Gastrocnemius medialis (tissue), 4 donors: ENCODE measurements around the gene MORN5. TPM values are rescaled to one million over a fixed set of nuclear protein-coding genes. Genes with fewer than 3 reads are reported as not detected.

Experiments
- ATAC-seq, 2 donors: fragments of 150-250 bp; one replicate each; pipeline ENCODE4 v1.9.1; 2016
- DNase-seq, 2 donors: peaks; one replicate each; pipeline ENCODE4 v3.0.0-alpha.2; 2019
- H3K27ac ChIP-seq, 4 donors: fragments of 200-600 bp; sonication (generic); 1 replicate in 1 of 4; 2 replicates in 3 of 4; pipeline ENCODE4 v1.5.1; 2016 to 2018; ENCODE audit warnings: mild to moderate bottlenecking in 2 of 4, moderate library complexity in 1 of 4
- H3K27me3 ChIP-seq, 3 donors: fragments of 200-600 bp; sonication (generic) in 2 of 3; 1 replicate in 1 of 3; 2 replicates in 2 of 3; pipeline versions ENCODE4 v1.5.1 to v1.6.0; 2016 to 2019; ENCODE audit warnings: mild to moderate bottlenecking in 1 of 3, moderate library complexity in 1 of 3
- H3K36me3 ChIP-seq, 2 donors: fragments of 200-600 bp; sonication (generic) in 1 of 2; one replicate each; pipeline ENCODE4 v1.5.1; 2017 to 2018
- H3K4me1 ChIP-seq, 2 donors: fragments of 200-600 bp; sonication (generic) in 1 of 2; one replicate each; pipeline ENCODE4 v1.5.1; 2016 to 2017; ENCODE audit warnings: mild to moderate bottlenecking in 2 of 2
- H3K4me3 ChIP-seq, 4 donors: fragments of 200-600 bp; sonication (generic) in 3 of 4; 1 replicate in 1 of 4; 2 replicates in 3 of 4; pipeline ENCODE4 v1.5.1; 2016 to 2019; ENCODE audit warnings: mild to moderate bottlenecking in 2 of 4
- H3K9me3 ChIP-seq, 3 donors: fragments of 200-600 bp; sonication (generic) in 2 of 3; 1 replicate in 1 of 3; 2 replicates in 2 of 3; pipeline ENCODE4 v1.5.1; 2016 to 2019
- POLR2A ChIP-seq, 2 donors: fragments of 450-650 bp; IDR thresholded peaks; one replicate each; pipeline ENCODE4 v1.6.1; 2017; ENCODE audit warnings: antibody characterized with exemption in 2 of 2, mild to moderate bottlenecking in 2 of 2, moderate library complexity in 2 of 2
- in situ Hi-C, 4 donors: fragments of 200-750 bp; cut with MboI; loops; one replicate each; pipeline versions ENCODE4 v1.15.0 to v1.8.0; 2017; ENCODE audit warnings: low sequenced_read_pairs in 4 of 4
- intact Hi-C: fragments of 100-400 bp; cut with DNase I; formaldehyde crosslinking; loops from one replicate; pipeline ENCODE4 v1.15.1; 2023; ENCODE audit warnings: low total_unique reads
- total RNA-seq, 4 donors: library from RNA; depleted of rRNA; stranded (reverse); fragments of >200 nt; gene quantifications; one replicate each; pipeline versions ENCODE4 v1.1.0 to v1.2.3, GENCODE V29; 2016
- TF ChIP-seq, protein P1 (sequence below), 5 experiments: fragments of 450-650 bp in 3 of 5; fragments of 200-600 bp in 2 of 5; sonication (generic) in 2 of 5; IDR thresholded peaks in 4 of 5; conservative IDR thresholded peaks in 1 of 5; 1 replicate in 4 of 5; 2 replicates in 1 of 5; pipeline ENCODE4 v1.5.1; 2016 to 2019; ENCODE audit warnings: antibody characterized with exemption in 5 of 5, mild to moderate bottlenecking in 3 of 5, moderate library complexity in 3 of 5

The MORN5 gene
- total RNA-seq, 4 donors from 2014 or later: not detected

DNA sequence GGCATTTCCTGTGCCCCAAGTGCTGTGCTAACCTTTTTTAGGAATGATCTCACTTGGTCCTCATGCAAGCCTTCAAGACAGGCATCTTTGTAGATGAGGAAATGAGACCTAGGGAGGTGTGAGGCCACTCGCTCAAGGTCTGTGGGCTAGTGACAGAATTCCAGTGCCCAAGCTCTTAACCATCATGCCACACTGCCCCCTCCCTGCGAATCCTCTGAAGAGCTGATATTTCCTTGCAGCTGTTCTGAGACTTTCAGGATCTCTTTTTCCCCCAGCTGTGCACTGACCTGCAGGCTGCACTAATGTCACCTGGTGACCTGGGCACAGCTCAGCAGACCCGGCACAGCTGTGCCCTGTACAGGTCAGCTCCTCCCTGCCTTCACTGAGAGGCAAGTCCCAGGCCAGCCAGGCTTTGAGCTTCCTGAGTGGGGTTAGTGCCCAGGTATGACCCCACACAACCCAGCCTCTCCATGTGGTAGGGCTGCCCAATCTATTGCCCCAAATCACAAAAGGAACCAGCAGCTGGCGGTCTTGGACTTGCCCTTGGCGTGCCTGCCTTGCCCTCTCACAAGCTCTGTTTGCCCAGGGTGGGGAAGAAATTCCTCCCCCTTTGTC, 32.7 kb downstream of the MORN5 start:
- Histone ChIP-seq H3K36me3 (no peaks in the 10 kb centered on the region), H3K4me3 (no peak overlapping the region), H3K27ac (no peak overlapping the region), H3K27me3 (peaks cover 0 to 2% (median 0%) of the 10 kb centered on the region in 3 donors), H3K9me3 (no peaks in the 10 kb centered on the region), H3K4me1 (no peaks in the 10 kb centered on the region)
- in situ Hi-C loops (no loop called here), intact Hi-C loops (no loop called here)
- TF ChIP-seq POLR2A (IDR thresholded peaks at IDR 0.05): no peak
- TF ChIP-seq, protein P1, sequence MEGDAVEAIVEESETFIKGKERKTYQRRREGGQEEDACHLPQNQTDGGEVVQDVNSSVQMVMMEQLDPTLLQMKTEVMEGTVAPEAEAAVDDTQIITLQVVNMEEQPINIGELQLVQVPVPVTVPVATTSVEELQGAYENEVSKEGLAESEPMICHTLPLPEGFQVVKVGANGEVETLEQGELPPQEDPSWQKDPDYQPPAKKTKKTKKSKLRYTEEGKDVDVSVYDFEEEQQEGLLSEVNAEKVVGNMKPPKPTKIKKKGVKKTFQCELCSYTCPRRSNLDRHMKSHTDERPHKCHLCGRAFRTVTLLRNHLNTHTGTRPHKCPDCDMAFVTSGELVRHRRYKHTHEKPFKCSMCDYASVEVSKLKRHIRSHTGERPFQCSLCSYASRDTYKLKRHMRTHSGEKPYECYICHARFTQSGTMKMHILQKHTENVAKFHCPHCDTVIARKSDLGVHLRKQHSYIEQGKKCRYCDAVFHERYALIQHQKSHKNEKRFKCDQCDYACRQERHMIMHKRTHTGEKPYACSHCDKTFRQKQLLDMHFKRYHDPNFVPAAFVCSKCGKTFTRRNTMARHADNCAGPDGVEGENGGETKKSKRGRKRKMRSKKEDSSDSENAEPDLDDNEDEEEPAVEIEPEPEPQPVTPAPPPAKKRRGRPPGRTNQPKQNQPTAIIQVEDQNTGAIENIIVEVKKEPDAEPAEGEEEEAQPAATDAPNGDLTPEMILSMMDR (IDR thresholded peaks at IDR 0.05 in 4 of 5, conservative IDR thresholded peaks at IDR 0.05 in 1 of 5): no peak
- ATAC-seq: no peak
- DNase-seq: no peak

DNA sequence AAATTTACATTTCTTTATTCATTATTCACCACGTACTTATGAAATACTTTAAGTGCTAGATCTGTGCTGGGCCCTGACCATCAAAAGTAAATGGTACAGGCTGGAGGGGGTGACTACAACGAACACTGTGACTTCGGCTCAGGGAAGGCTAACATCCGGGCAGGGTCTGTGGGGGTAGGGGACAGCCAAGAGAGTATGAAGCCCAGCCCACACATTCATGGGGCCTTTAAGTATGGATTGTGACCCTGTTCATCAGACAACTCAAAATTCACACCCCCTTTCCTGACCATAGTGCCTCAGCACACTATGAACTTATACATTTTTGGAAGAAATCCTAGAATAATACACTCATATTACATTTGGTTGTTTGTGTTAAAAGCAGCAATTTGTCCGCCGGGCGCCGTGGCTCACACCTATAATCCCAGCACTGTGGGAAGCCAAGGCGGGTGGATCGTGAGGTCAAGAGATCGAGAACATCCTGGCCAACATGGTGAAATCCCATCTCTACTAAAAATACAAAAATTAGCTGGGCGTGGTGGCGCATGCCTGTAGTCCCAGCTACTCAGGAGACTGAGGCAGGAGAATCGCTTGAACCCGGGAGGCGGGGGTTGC, 33.3 kb downstream of the MORN5 start:
- DNase-seq: no peak
- intact Hi-C loops (no loop called here), in situ Hi-C loops (no loop called here)
- TF ChIP-seq, protein P1 (IDR thresholded peaks at IDR 0.05 in 4 of 5, conservative IDR thresholded peaks at IDR 0.05 in 1 of 5): no peak
- no peak for TF ChIP-seq POLR2A (IDR thresholded peaks at IDR 0.05)
- H3K36me3 ChIP-seq: no peaks in the 10 kb centered on the region
- no peaks in the 10 kb centered on the region for H3K4me1 ChIP-seq
- H3K27me3 ChIP-seq: peaks cover 0 to 3% (median 0%) of the 10 kb centered on the region in 3 donors
- no peaks in the 10 kb centered on the region for H3K9me3 ChIP-seq
- ATAC-seq: no peak
- H3K27ac ChIP-seq: no peak overlapping the region
- H3K4me3 ChIP-seq: no peak overlapping the region

DNA sequence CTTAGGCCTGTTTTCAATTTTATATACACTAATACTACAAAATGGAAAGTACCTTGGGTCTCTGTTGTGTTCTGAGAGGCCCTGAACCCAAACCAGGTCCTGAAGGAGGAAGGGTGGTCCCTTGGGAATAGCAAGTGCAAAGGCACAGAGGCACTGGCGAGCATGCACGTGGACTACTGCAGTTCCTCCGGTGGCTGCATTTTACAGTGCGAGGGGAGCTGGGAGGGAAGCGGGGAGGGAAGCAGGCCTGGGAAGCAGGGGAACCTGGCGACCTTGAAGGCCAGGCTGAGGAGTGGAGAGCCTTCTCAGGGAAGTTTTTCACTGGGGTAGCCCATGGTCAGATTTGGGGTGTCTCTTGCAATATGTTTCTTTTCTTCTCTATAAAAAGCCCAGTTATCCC, 33.9 kb downstream of the MORN5 start:
- DNase-seq (no peak), ATAC-seq (no peak)
- in situ Hi-C loops: no loop called here
- Histone ChIP-seq H3K36me3 (no peaks in the 10 kb centered on the region), H3K4me3 (no peak overlapping the region), H3K4me1 (no peaks in the 10 kb centered on the region), H3K9me3 (no peaks in the 10 kb centered on the region), H3K27ac (no peak overlapping the region), H3K27me3 (peaks cover 0 to 3% (median 0%) of the 10 kb centered on the region in 3 donors)
- TF ChIP-seq POLR2A (IDR thresholded peaks at IDR 0.05): no peak
- TF ChIP-seq, protein P1 (IDR thresholded peaks at IDR 0.05 in 4 of 5, conservative IDR thresholded peaks at IDR 0.05 in 1 of 5): no peak
- intact Hi-C loops: no loop called here

DNA sequence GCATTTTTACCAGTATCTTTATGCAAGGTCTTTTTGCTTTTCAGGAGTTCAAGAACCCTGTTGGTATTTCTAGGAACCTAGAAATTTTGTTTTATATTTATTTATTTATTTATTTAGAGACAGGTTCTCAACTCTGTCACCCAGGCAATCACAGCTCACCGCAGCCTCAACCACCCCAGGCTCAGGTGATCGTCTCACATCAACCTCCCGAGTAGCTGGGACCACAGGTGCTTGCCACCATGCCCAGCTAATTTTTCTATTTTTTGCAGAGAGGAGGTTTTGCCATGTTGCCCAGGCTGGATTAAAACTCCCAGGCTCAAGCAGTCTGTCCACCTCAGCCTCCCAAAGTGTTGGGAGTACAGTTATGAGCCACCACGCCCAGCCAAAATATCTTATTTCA, 36.2 kb downstream of the MORN5 start:
- no peaks in the 10 kb centered on the region for H3K4me1 ChIP-seq
- no peak overlapping the region for H3K4me3 ChIP-seq
- in situ Hi-C loops (no loop called here), intact Hi-C loops (no loop called here)
- DNase-seq (no peak), ATAC-seq (no peak)
- H3K27me3 ChIP-seq: peaks cover 0 to 3% (median 0%) of the 10 kb centered on the region in 3 donors
- H3K27ac ChIP-seq: no peak overlapping the region
- no peaks in the 10 kb centered on the region for H3K9me3 ChIP-seq
- H3K36me3 ChIP-seq: no peaks in the 10 kb centered on the region
- no peak for TF ChIP-seq POLR2A (IDR thresholded peaks at IDR 0.05)
- TF ChIP-seq, protein P1 (IDR thresholded peaks at IDR 0.05 in 4 of 5, conservative IDR thresholded peaks at IDR 0.05 in 1 of 5): no peak
